ENCODE measurements around the gene CDC42EP5. TPM values are rescaled to one million over a fixed set of nuclear protein-coding genes. Genes with fewer than 3 reads are reported as not detected.
A peak's percentile ranks its signal among the peaks of the same experiment; 100 is the strongest.

Gene CDC42EP5
- total RNA-seq, 2 donors from 2014 or later: 444 to 601 TPM

- H3K27me3 ChIP-seq: no peaks in the 10 kb centered on the region
- peak overlapping the region; percentile 99 for H3K27ac ChIP-seq
- H3K9me3 ChIP-seq: no peaks in the 10 kb centered on the region
- H3K9ac ChIP-seq (ENCODE audit: low read depth in 2 of 2, low read length in 2 of 2): peak overlapping the region; percentile 91 to 96
- no peaks in the 10 kb centered on the region for H3K36me3 ChIP-seq
- intact Hi-C loops (cut with DNase I): no loop called here
- DNase-seq: peak; percentile 74
- TF ChIP-seq CTCF (IDR thresholded peaks at IDR 0.05): no peak
- peak overlapping the region; percentile 71 for H3K4me3 ChIP-seq
- peaks cover 11% of the 10 kb centered on the region for H3K4me1 ChIP-seq
Observed at GRCh38 chr19:54462655-54463530, 10.2 kb downstream of the CDC42EP5 start.

GRCh38 chr19:54462047-54462654, 10.9 kb downstream of the CDC42EP5 start:
- no peak for TF ChIP-seq CTCF (IDR thresholded peaks at IDR 0.05)
- peak; percentile 52 for DNase-seq
- Histone ChIP-seq H3K9ac (ENCODE audit: low read depth in 2 of 2, low read length in 2 of 2) (peak overlapping the region; percentile 91 to 96), H3K9me3 (no peaks in the 10 kb centered on the region), H3K36me3 (no peaks in the 10 kb centered on the region), H3K27ac (peak overlapping the region; percentile 99), H3K4me1 (peaks cover 11% of the 10 kb centered on the region), H3K27me3 (no peaks in the 10 kb centered on the region), H3K4me3 (peak overlapping the region; percentile 71)
- intact Hi-C loops (cut with DNase I): no loop called here

GRCh38 chr19:54461613-54462012, 11.5 kb downstream of the CDC42EP5 start:
- no peak for TF ChIP-seq CTCF (IDR thresholded peaks at IDR 0.05)
- Histone ChIP-seq H3K27ac (peak overlapping the region; percentile 99), H3K9ac (ENCODE audit: low read depth in 2 of 2, low read length in 2 of 2) (peak overlapping the region; percentile 91 to 96), H3K4me1 (peaks cover 11% of the 10 kb centered on the region), H3K4me3 (peak overlapping the region; percentile 71), H3K27me3 (no peaks in the 10 kb centered on the region), H3K36me3 (peaks cover 5% of the 10 kb centered on the region), H3K9me3 (no peaks in the 10 kb centered on the region)
- no peak for DNase-seq
- intact Hi-C loops (cut with DNase I): no loop called here

GRCh38 chr19:54461210-54461609, 11.9 kb downstream of the CDC42EP5 start:
- no peaks in the 10 kb centered on the region for H3K27me3 ChIP-seq
- peaks cover 11% of the 10 kb centered on the region for H3K4me1 ChIP-seq
- H3K4me3 ChIP-seq: no peak overlapping the region
- no peak for TF ChIP-seq CTCF (IDR thresholded peaks at IDR 0.05)
- DNase-seq: peak; percentile 32
- intact Hi-C loops (cut with DNase I): no loop called here
- H3K27ac ChIP-seq: no peak overlapping the region
- peak overlapping the region in 1 of 2 donors; percentile 91 for H3K9ac ChIP-seq (ENCODE audit: low read depth in 2 of 2, low read length in 2 of 2)
- H3K9me3 ChIP-seq: no peaks in the 10 kb centered on the region
- H3K36me3 ChIP-seq: peaks cover 7% of the 10 kb centered on the region

- TF ChIP-seq CTCF (IDR thresholded peaks at IDR 0.05): no peak
- Histone ChIP-seq H3K27ac (no peak overlapping the region), H3K27me3 (no peaks in the 10 kb centered on the region), H3K9me3 (no peaks in the 10 kb centered on the region), H3K9ac (ENCODE audit: low read depth in 2 of 2, low read length in 2 of 2) (peak overlapping the region in 1 of 2 donors; percentile 91), H3K4me3 (no peak overlapping the region), H3K4me1 (peaks cover 11% of the 10 kb centered on the region), H3K36me3 (peaks cover 12% of the 10 kb centered on the region)
- intact Hi-C loops (cut with DNase I): no loop called here
- DNase-seq: peak; percentile 22
Observed at GRCh38 chr19:54460230-54461005, 12.7 kb downstream of the CDC42EP5 start.
